ENCODE data around the gene AMPD2. TPM values are rescaled to one million over a fixed set of nuclear protein-coding genes. Genes with fewer than 3 reads are reported as not detected.

Gene AMPD2
- 140 and 447 TPM in 2 replicates for total RNA-seq (2011; cell fraction: chromatin; rRNA removed; ENCODE audit: low replicate concordance)
- 236 and 252 TPM in 2 replicates for total RNA-seq (2011; cell fraction: nucleolus; rRNA removed)
- total RNA-seq (2011; cell fraction: nucleoplasm; rRNA removed), result 132 and 154 TPM in 2 replicates
- total RNA-seq (2014; rRNA removed), result 51.0 and 57.1 TPM in 2 replicates
- total RNA-seq (2014; rRNA removed; fragmentation: Illumina TruSeq; extraction: Trizol), result 11.5 and 17.8 TPM in 2 replicates
- 27.1 and 28.4 TPM in 2 replicates for total RNA-seq (2015; rRNA removed; fragmentation: Illumina TruSeq; extraction: Trizol)
- 74.1 and 77.7 TPM in 2 replicates for total RNA-seq (2021)
- 28.2 and 67.7 TPM in 2 replicates for polyA plus RNA-seq (2011; rRNA removed)
- polyA plus RNA-seq (2011; cell fraction: cytosol; rRNA removed), result 33.1 and 34.0 TPM in 2 replicates
- polyA plus RNA-seq (2011; cell fraction: nucleus; rRNA removed), result 436 and 581 TPM in 2 replicates
- 54.7 and 59.0 TPM in 2 replicates for polyA plus RNA-seq (2012)
- polyA plus RNA-seq (2014; fragmentation: Illumina TruSeq; extraction: Trizol), result 48.2 and 51.1 TPM in 2 replicates
- 1 to 10 TPM; 2.0 to 4.0 TPM for polyA plus RNA-seq (2014; fragmentation: Nextera tagmentation; extraction: Ambion mirVana)
- 43.8 and 55.6 TPM in 2 replicates for polyA plus RNA-seq (2014; rRNA removed)
- polyA minus RNA-seq (2011; rRNA and poly(A)+ RNA removed), result 21.0 and 24.7 TPM in 2 replicates
- 32.1 and 40.5 TPM in 2 replicates for polyA minus RNA-seq (2011; cell fraction: cytosol; rRNA and poly(A)+ RNA removed)
- polyA minus RNA-seq (2011; cell fraction: nucleus; rRNA and poly(A)+ RNA removed), result 99.8 and 119 TPM in 2 replicates
- percentile 75 among the genes with signal in this experiment for Bru-seq, nascent RNA
- percentile 67 among the genes with signal in this experiment for BruChase-seq, experiment 1, labeled RNA remaining after a 2-hour chase
- BruChase-seq, experiment 2, labeled RNA remaining after a 6-hour chase, result percentile 75 among the genes with signal in this experiment
- long read RNA-seq, experiment 1, transcript AMPD2-202 (18 exons, 3,728 nt), result major isoform, 12 of 104 reads
- long read RNA-seq, experiment 1, partial matches to known transcripts, result 82 of 104 reads
- long read RNA-seq, experiment 1, other reads (novel, unspliced or antisense), result 6 of 104 reads
- long read RNA-seq, experiment 2, transcript AMPD2-202 (18 exons, 3,728 nt), result major isoform, 21 of 58 reads
- long read RNA-seq, experiment 2, partial matches to known transcripts, result 9 of 58 reads
- long read RNA-seq, experiment 2, other reads (novel, unspliced or antisense), result 27 of 58 reads
- long read RNA-seq, experiment 3, partial matches to known transcripts, result 0 of 5 reads
- long read RNA-seq, experiment 3, other reads (novel, unspliced or antisense), result 2 of 5 reads

- intact Hi-C loops (cut with micrococcal nuclease) (loop anchor here (5.0 kb wide), 1 partner anchor 72 kb away; the partner anchor contains the start of gene GNAI3), in situ Hi-C loops (cut with MboI) (loop anchor here (5.0 kb wide), 1 partner anchor 72 kb away; the partner anchor contains the start of gene GNAI3)
- POLR2A ChIA-PET, result interaction anchor here (0.6 to 3.3 kb wide), 17 partner anchors 9 to 360 kb away, joined by 3 to 16 read pairs (median 3); partner anchors contain the start of genes GNAI3 and SORT1
- Histone ChIP-seq H3K4me2 (ENCODE audit: insufficient read depth, low read length) (peak within 1 kb of the TSS; percentile 96), H2AFZ (ENCODE audit: low read depth, low read length) (peak within 1 kb of the TSS; percentile 96), H3K27ac (ENCODE audit: extremely low read depth, low read depth, low read length) (peak within 1 kb of the TSS; percentile 90), H3K9me1 (ENCODE audit: control insufficient read depth, insufficient read depth, low read length) (no peaks in the 10 kb centered on the region), H3K4me1 (replicated peaks in 1 of 2; ENCODE audit: control insufficient read depth in 2 of 2, insufficient read depth in 2 of 2, low read length in 2 of 2) (peaks cover 32 to 53% of the 10 kb centered on the region in 2 experiments), H3K27me3 (ENCODE audit: control insufficient read depth in 2 of 2, insufficient read depth in 2 of 2, low read length in 2 of 2) (no peaks in the 10 kb centered on the region), H3K9me3 (replicated peaks; ENCODE audit: control insufficient read depth, insufficient read depth, low read depth, low read length) (no peaks in the 10 kb centered on the region), H3K9ac (ENCODE audit: insufficient read depth in 1 of 2, low read depth in 2 of 2, low read length in 2 of 2) (peak within 1 kb of the TSS; percentile 86 to 98), H4K20me1 (replicated peaks; ENCODE audit: control insufficient read depth, insufficient read depth, low read length) (peaks cover 5% of the 10 kb centered on the region; the same call in 1 of the 2 replicates), H3K4me3 (peak within 1 kb of the TSS; percentile 61), H3K36me3 (ENCODE audit: control insufficient read depth, insufficient read depth, low read length) (no peaks in the 10 kb centered on the region), H3K79me2 (ENCODE audit: control insufficient read depth, insufficient read depth, low read length) (peaks cover 55% of the 10 kb centered on the region)
- ATAC-seq (peak; percentile 85), DNase-seq (ENCODE audit: extremely low read depth in 1 of 4, low spot score in 3 of 4) (peak; percentile 89 to 97 (median 96)), FAIRE-seq (no peak)
- under 1% methylated on average over 31 of the region's 47 CpGs for WGBS (ENCODE audit: insufficient coverage, low coverage, missing lambda C conversion rate)
- BruUV-seq (replicated peaks), result TSS peak; percentile 81
- CTCF ChIA-PET (ENCODE audit: low intra/inter-chr PET ratio), result no interaction called here
- TF ChIP-seq SIX5 (IDR thresholded peaks at IDR 0.05; ENCODE audit: borderline replicate concordance in 1 of 2, insufficient read depth in 1 of 2, low read depth in 1 of 2, low read length in 2 of 2), result no peak
- TF ChIP-seq RBM14 (IDR thresholded peaks at IDR 0.05; ENCODE audit: borderline replicate concordance, insufficient read depth, low read depth, low read length), result 0 out of 2 replicates have a peak, but pooled peaks have one; percentile 56
- TF ChIP-seq, protein P1, sequence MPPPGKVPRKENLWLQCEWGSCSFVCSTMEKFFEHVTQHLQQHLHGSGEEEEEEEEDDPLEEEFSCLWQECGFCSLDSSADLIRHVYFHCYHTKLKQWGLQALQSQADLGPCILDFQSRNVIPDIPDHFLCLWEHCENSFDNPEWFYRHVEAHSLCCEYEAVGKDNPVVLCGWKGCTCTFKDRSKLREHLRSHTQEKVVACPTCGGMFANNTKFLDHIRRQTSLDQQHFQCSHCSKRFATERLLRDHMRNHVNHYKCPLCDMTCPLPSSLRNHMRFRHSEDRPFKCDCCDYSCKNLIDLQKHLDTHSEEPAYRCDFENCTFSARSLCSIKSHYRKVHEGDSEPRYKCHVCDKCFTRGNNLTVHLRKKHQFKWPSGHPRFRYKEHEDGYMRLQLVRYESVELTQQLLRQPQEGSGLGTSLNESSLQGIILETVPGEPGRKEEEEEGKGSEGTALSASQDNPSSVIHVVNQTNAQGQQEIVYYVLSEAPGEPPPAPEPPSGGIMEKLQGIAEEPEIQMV (tag; conservative IDR thresholded peaks at IDR 0.05; ENCODE audit: low read depth), result no peak
- no peak for TF ChIP-seq TCF7L2 (IDR thresholded peaks at IDR 0.05; ENCODE audit: low read depth, low read length)
- peak; percentile 83 for TF ChIP-seq TAF1 (IDR thresholded peaks at IDR 0.05; ENCODE audit: control insufficient read depth, extremely low read depth, insufficient read depth, low read length, severe bottlenecking)
- no peak for TF ChIP-seq SP2 (IDR thresholded peaks at IDR 0.05; ENCODE audit: extremely low read depth, low read depth, low read length, poor library complexity, severe bottlenecking)
- TF ChIP-seq SMARCA4 (IDR thresholded peaks at IDR 0.05), result no peak; the same call in none of the 2 replicates
- no peak for TF ChIP-seq KDM1A (IDR thresholded peaks at IDR 0.05)
- TF ChIP-seq NBN (IDR thresholded peaks at IDR 0.05; ENCODE audit: low read depth), result no peak
- peak; percentile 88 for TF ChIP-seq EGR1 (conservative IDR thresholded peaks at IDR 0.05)
- TF ChIP-seq MNT (conservative IDR thresholded peaks at IDR 0.05), result peak; percentile 99 to 100
- TF ChIP-seq HMG20A (CRISPR knock-in tag; conservative IDR thresholded peaks at IDR 0.05), result no peak
These were observed at the start of gene AMPD2, which contains the start of gene GNAT2 for GRCh38 chr1:109619576-109620400. Gene AMPD2, plus strand, starts transcription at chr1:109619837. Its CDS starts 1,339 bp downstream, at chr1:109621176. Gene GNAT2, minus strand, starts transcription at chr1:109619616. Its CDS starts 6,746 bp downstream, at chr1:109612870.
